T-helper 2 cell treated with Interferon-gamma antibody and Interleukin-4, amounts not matched to agents 5 μg/mL and 100 μg/mL, for 36 hours (primary cell): ENCODE results near the gene CNTN4.

ENCODE experiments used
- DNase-seq: peaks from one replicate; pipeline ENCODE4 v3.0.0; 2021; ENCODE audit warnings: low spot score
- H3K27ac Mint-ChIP-seq: one replicate; pipeline ENCODE4 v1.8.0; 2021; ENCODE audit warnings: mild to moderate bottlenecking, mixed read lengths
- H3K27me3 Mint-ChIP-seq: one replicate; pipeline ENCODE4 v1.8.0; 2021; ENCODE audit warnings: low read depth, mixed read lengths
- H3K36me3 Mint-ChIP-seq: one replicate; pipeline ENCODE4 v1.8.0; 2021; ENCODE audit warnings: low read depth, mixed read lengths
- H3K4me1 Mint-ChIP-seq: one replicate; pipeline ENCODE4 v1.8.0; 2021; ENCODE audit warnings: low read depth, mixed read lengths
- H3K4me3 Mint-ChIP-seq: one replicate; pipeline ENCODE4 v1.8.0; 2022; ENCODE audit warnings: mild to moderate bottlenecking, moderate library complexity, mixed read lengths
- H3K9me3 Mint-ChIP-seq: one replicate; pipeline ENCODE4 v1.8.0; 2021; ENCODE audit warnings: mixed read lengths

The CNTN4 gene

DNA sequence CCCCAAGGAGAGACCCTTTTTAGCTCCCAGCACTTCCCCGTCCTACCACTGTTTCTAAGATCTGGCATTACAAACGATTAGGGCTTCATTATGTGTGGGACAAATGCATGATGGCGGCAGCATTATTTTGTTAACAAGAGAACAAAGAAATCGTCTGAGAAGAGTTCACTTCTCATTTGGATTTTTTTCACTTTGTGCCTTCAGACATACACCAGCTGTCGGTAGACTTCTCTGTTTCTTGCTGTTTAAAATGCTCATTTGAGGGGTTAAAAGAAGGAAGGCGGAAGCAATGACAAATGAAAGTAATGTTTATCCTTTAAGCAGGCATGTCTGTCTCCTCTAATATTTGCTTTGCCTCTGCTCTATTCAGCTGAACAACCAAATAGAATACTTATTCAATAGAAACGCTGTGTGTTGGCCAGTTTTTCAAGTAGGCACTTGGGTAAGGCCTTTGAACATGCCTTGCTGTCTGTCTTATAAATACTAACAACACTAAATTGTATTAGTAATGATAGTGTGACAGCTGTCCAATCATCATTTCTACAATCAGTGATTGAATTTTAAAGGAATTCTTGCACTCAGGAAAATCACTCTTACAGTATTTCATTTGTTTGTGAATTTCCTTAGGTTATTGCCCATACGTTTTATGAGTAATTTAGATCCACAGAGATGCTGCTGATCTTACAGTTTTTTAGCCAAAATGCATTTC is 629.1 kb downstream of the CNTN4 start:
- no peaks in the 10 kb centered on the region for H3K27me3 Mint-ChIP-seq
- DNase-seq = no peak
- H3K4me1 Mint-ChIP-seq = no peaks in the 10 kb centered on the region
- H3K36me3 Mint-ChIP-seq = no peaks in the 10 kb centered on the region
- no peak overlapping the region for H3K27ac Mint-ChIP-seq
- H3K4me3 Mint-ChIP-seq = no peak overlapping the region
- H3K9me3 Mint-ChIP-seq = no peaks in the 10 kb centered on the region

GRCh38 chr3:2731843-2732242 is 633.2 kb downstream of the CNTN4 start:
- Mint-ChIP-seq H3K36me3 (no peaks in the 10 kb centered on the region), H3K9me3 (no peaks in the 10 kb centered on the region), H3K27ac (no peak overlapping the region), H3K4me1 (no peaks in the 10 kb centered on the region), H3K4me3 (no peak overlapping the region), H3K27me3 (no peaks in the 10 kb centered on the region)
- DNase-seq = no peak

GRCh38 chr3:2735392-2735894 is 636.8 kb downstream of the CNTN4 start:
- Mint-ChIP-seq H3K27ac (no peak overlapping the region), H3K4me1 (no peaks in the 10 kb centered on the region)

DNA sequence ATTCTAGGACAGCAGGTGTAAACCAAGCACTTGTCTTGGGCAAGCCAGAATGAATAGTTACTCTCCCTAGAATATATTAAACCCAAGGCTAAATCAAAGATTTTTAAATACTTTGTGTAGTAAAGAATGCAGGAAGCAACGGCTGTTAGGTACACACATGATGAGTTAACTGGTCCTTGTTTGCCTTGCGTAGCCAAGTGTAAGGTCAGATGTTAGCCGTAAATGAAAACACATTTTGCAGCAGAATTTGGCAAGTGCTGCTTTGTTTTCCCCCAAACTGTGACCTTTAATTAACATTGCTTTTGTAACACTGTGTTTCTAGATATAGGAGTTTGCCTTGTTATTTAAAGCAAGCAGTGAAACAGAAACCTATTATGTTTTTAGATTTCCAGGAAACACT is 642.9 kb downstream of the CNTN4 start:
- Mint-ChIP-seq H3K9me3 (no peaks in the 10 kb centered on the region), H3K27ac (no peak overlapping the region)

More at GRCh38 chr3:2735392-2735894, 636.8 kb downstream of the CNTN4 start:
- Mint-ChIP-seq H3K36me3 (no peaks in the 10 kb centered on the region), H3K9me3 (no peaks in the 10 kb centered on the region), H3K4me3 (no peak overlapping the region), H3K27me3 (no peaks in the 10 kb centered on the region)
- DNase-seq = no peak

DNA sequence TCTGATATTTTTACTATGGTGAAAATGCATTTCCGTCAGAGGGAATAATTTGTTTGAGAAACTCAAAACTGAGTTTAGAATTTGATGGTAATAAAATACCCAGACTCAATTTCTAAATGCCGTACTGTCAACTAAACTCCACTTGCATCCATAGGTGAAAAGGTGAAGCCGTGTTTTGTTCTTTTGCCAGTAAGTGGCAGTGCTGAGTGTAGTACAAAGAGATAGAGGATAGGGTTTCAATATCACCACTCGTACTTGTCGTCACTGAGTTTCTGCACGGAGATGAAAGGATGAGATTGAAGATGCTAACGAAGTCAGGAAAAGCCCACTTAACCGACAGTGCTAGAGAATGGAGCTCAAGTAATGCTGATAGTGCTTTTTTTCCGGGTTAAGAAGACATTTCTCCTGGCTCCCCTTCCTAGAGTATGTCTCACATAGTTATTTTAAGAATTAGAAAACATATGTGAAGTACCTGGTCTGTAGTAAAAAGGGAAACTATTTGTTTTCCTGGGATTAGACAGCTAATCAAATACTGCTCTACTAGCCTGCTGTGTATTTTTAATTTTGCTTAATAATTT is 666.4 kb downstream of the CNTN4 start:
- H3K4me3 Mint-ChIP-seq = no peak overlapping the region
- DNase-seq = no peak

More for the DNA sequence above, 642.9 kb downstream of the CNTN4 start:
- no peak for DNase-seq
- Mint-ChIP-seq H3K4me3 (no peak overlapping the region), H3K4me1 (no peaks in the 10 kb centered on the region), H3K27me3 (no peaks in the 10 kb centered on the region), H3K36me3 (no peaks in the 10 kb centered on the region)

GRCh38 chr3:2770451-2770850 is 671.8 kb downstream of the CNTN4 start:
- H3K9me3 Mint-ChIP-seq = no peaks in the 10 kb centered on the region
- no peaks in the 10 kb centered on the region for H3K27me3 Mint-ChIP-seq
- DNase-seq = no peak
- H3K27ac Mint-ChIP-seq = no peak overlapping the region
- H3K4me1 Mint-ChIP-seq = no peaks in the 10 kb centered on the region
- no peaks in the 10 kb centered on the region for H3K36me3 Mint-ChIP-seq
- no peak overlapping the region for H3K4me3 Mint-ChIP-seq

More for the DNA sequence above, 666.4 kb downstream of the CNTN4 start:
- Mint-ChIP-seq H3K27me3 (no peaks in the 10 kb centered on the region), H3K27ac (no peak overlapping the region), H3K4me1 (peaks cover 2% of the 10 kb centered on the region), H3K9me3 (no peaks in the 10 kb centered on the region), H3K36me3 (no peaks in the 10 kb centered on the region)

GRCh38 chr3:2771193-2771592 is 672.5 kb downstream of the CNTN4 start:
- Mint-ChIP-seq H3K27ac (no peak overlapping the region), H3K36me3 (no peaks in the 10 kb centered on the region), H3K4me1 (no peaks in the 10 kb centered on the region), H3K27me3 (no peaks in the 10 kb centered on the region), H3K9me3 (no peaks in the 10 kb centered on the region), H3K4me3 (no peak overlapping the region)
- no peak for DNase-seq

GRCh38 chr3:2771741-2772140 is 673.1 kb downstream of the CNTN4 start:
- no peak overlapping the region for H3K4me3 Mint-ChIP-seq
- no peaks in the 10 kb centered on the region for H3K9me3 Mint-ChIP-seq
- no peaks in the 10 kb centered on the region for H3K4me1 Mint-ChIP-seq
- no peak for DNase-seq
- H3K36me3 Mint-ChIP-seq = no peaks in the 10 kb centered on the region
- no peak overlapping the region for H3K27ac Mint-ChIP-seq
- H3K27me3 Mint-ChIP-seq = no peaks in the 10 kb centered on the region

DNA sequence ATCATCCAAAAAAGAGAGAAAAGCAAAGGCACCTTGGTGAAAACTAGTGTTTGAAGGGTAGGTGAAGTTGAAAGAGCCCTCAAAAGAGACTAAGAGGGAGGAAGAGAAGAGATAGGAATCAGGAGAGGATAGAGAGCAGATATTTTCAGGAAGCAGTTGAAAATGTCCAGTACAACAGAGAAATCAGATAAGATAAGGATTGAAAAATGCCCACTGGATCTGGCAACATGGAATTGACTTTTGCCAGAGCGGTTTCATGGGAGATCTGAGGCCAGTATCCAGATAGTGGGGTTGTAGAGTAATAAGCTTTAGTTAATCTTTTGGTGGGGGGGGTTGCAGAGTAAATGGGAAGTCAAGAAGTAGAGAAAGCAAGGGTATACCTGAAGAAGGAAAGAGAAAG is 674.1 kb downstream of the CNTN4 start:
- Mint-ChIP-seq H3K4me3 (no peak overlapping the region), H3K27ac (no peak overlapping the region), H3K9me3 (no peaks in the 10 kb centered on the region), H3K4me1 (no peaks in the 10 kb centered on the region), H3K27me3 (no peaks in the 10 kb centered on the region), H3K36me3 (no peaks in the 10 kb centered on the region)
- no peak for DNase-seq

DNA sequence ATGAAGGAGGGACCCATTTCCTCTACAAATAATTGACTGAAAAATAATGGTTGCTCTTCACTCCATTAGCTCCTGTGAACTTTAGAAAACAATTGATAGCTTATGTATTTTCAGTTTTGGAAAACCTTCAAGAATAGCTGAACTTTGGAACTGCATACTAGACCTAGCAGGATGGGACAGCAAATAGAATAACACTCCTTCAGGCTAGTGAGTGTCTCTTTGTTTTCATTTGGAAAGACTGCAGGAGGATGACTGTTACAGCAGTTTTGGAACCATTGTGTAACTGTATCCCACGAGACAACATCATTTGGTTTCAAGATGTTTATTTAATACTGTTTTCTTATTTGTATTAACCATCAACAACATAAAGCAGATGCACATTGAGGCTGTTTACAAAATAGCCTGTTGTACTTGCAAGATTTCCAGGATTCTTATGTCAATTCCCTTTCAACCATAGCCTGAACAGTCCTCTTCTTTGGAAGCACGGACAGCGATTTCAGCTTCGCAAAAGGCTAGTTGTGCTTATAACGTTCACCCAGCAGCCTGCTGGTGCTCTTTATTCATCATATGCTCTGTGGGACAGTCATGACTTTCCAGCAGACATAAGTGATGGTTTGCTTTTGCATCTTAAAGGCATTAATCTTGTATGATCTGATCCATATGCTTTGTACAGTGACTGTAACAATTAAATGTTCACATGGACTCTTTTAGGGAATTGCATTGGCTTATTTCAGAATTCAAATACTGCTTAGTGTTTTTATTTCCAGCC is 676.0 kb downstream of the CNTN4 start:
- Mint-ChIP-seq H3K27ac (no peak overlapping the region), H3K36me3 (no peaks in the 10 kb centered on the region), H3K4me3 (no peak overlapping the region)

DNA sequence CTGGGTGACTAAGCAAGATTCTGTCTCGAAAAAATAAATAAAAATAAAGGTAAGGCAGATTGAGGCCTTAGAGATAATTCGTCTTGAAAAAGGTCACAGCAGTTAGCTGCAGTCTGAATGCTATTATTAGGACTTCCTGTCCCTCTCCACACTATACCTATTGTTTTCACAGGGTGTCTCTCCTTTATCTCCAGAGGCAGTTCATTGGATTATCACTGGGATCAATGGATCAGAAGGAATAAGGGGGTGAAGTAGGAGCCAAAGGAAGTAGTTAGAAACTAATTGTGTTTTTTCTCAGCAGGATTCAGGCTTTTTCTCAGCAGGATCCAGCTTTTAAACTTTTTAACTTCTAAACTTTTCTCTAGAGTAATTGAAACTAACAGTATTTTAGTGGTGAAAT is 684.6 kb downstream of the CNTN4 start:
- Mint-ChIP-seq H3K27ac (no peak overlapping the region), H3K4me1 (no peaks in the 10 kb centered on the region), H3K36me3 (no peaks in the 10 kb centered on the region)

More for the DNA sequence above, 676.0 kb downstream of the CNTN4 start:
- no peak for DNase-seq
- Mint-ChIP-seq H3K4me1 (no peaks in the 10 kb centered on the region), H3K27me3 (no peaks in the 10 kb centered on the region), H3K9me3 (no peaks in the 10 kb centered on the region)

DNA sequence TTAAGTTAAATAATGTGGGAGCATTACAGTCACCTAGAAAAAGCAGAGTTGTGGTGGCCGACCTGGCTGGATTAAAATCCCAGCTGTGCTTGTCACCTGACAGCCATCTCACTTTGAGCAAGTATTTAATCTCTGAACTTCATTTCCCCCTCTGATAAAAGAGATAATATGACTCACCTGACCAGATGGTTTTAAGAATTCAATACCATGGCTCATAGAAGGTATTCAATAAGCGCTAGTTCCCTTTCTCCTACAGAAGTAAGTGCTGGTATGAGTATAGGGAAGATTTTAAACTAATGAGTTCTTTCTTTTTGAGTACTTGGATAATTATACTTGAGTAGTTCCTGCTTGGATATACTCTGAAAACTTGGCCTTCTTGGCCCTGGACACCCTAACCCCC is 686.0 kb downstream of the CNTN4 start:
- DNase-seq = no peak
- Mint-ChIP-seq H3K27me3 (no peaks in the 10 kb centered on the region), H3K9me3 (no peaks in the 10 kb centered on the region), H3K27ac (no peak overlapping the region), H3K4me1 (no peaks in the 10 kb centered on the region), H3K4me3 (no peak overlapping the region), H3K36me3 (no peaks in the 10 kb centered on the region)

More for the DNA sequence above, 684.6 kb downstream of the CNTN4 start:
- Mint-ChIP-seq H3K9me3 (no peaks in the 10 kb centered on the region), H3K4me3 (no peak overlapping the region), H3K27me3 (no peaks in the 10 kb centered on the region)
- no peak for DNase-seq

GRCh38 chr3:2790266-2790815 is 691.7 kb downstream of the CNTN4 start:
- no peaks in the 10 kb centered on the region for H3K36me3 Mint-ChIP-seq
- no peak overlapping the region for H3K4me3 Mint-ChIP-seq
- no peaks in the 10 kb centered on the region for H3K27me3 Mint-ChIP-seq
- no peak overlapping the region for H3K27ac Mint-ChIP-seq
- H3K4me1 Mint-ChIP-seq = no peaks in the 10 kb centered on the region
- H3K9me3 Mint-ChIP-seq = no peaks in the 10 kb centered on the region
- DNase-seq = no peak

DNA sequence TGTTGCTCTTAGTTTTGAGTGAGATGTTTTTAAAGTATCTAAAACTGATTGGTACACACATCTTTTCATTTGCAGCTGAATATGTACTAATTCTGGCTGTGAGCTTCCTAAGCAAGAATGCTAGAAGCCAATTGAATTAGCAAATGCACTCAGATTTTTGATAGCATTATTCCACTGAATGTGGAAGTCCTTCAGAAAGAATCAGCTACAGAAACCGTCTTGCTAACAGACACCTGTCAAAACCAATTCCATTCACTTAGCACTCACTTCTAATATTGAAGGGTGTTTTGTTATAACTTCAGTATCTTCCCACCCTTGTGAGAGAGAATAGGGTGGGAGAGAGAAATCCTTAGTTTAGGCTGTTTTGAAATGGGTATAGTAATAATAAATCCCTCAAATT is 693.8 kb downstream of the CNTN4 start:
- H3K4me3 Mint-ChIP-seq = no peak overlapping the region
- no peaks in the 10 kb centered on the region for H3K27me3 Mint-ChIP-seq
- DNase-seq = no peak
- H3K36me3 Mint-ChIP-seq = no peaks in the 10 kb centered on the region
- no peaks in the 10 kb centered on the region for H3K4me1 Mint-ChIP-seq
- no peak overlapping the region for H3K27ac Mint-ChIP-seq
- H3K9me3 Mint-ChIP-seq = no peaks in the 10 kb centered on the region
